B cell (primary cell): ENCODE measurements around the gene BEAN1.

ENCODE experiments used
- CTCF ChIP-seq: fragments of 200-600 bp; IDR thresholded peaks from one replicate; pipeline ENCODE4 v1.8.0; 2022; ENCODE audit warnings: antibody characterized with exemption, mild to moderate bottlenecking
- EZH2 ChIP-seq: IDR thresholded peaks from 2 replicates; pipeline ENCODE4 v1.6.1; 2012; ENCODE audit warnings: borderline replicate concordance, low read depth, mild to moderate bottlenecking, moderate library complexity, low read length; ENCODE audit not compliant: insufficient read depth, poor library complexity, severe bottlenecking

- no peak for TF ChIP-seq CTCF
- TF ChIP-seq EZH2, result no peak
Observed at GRCh38 chr16:66420396-66420795, 6.7 kb upstream of the BEAN1 start.
